NK-92 (cell line): ENCODE results near the gene SYCE3.

Source experiments
- DNase-seq: peaks from one replicate; lab custom pipeline; 2025; ENCODE audit not compliant: unreplicated experiment; lab: John Stamatoyannopoulos, UW

Gene SYCE3

GRCh38 chr22:50532824-50533796 is 29.6 kb downstream of the SYCE3 start:
- no peak for DNase-seq

GRCh38 chr22:50531962-50532674 is 30.6 kb downstream of the SYCE3 start:
- no peak for DNase-seq

GRCh38 chr22:50531546-50531961 is 31.2 kb downstream of the SYCE3 start:
- DNase-seq = no peak

GRCh38 chr22:50530877-50531545 is 31.7 kb downstream of the SYCE3 start:
- DNase-seq = no peak

- no peak for DNase-seq
Observed at GRCh38 chr22:50530580-50530876, 32.2 kb downstream of the SYCE3 start.

- no peak for DNase-seq
Observed at GRCh38 chr22:50529897-50530579, 32.7 kb downstream of the SYCE3 start, which contains the start of gene TYMP. Gene TYMP, minus strand, starts transcription at chr22:50530012. Its CDS starts 303 bp downstream, at chr22:50529709.

- DNase-seq = no peak
Observed at GRCh38 chr22:50529416-50529896, 33.3 kb downstream of the SYCE3 start.

- DNase-seq = no peak
Observed at GRCh38 chr22:50528682-50529415, 33.9 kb downstream of the SYCE3 start.

GRCh38 chr22:50527921-50528681 is 34.6 kb downstream of the SYCE3 start:
- no peak for DNase-seq

- no peak for DNase-seq
Observed at GRCh38 chr22:50526834-50527801, 35.6 kb downstream of the SYCE3 start.

GRCh38 chr22:50526108-50526833 is 36.4 kb downstream of the SYCE3 start:
- no peak for DNase-seq

GRCh38 chr22:50525858-50526107 is 36.9 kb downstream of the SYCE3 start:
- DNase-seq = no peak

- DNase-seq = peak; percentile 77
Observed at GRCh38 chr22:50525104-50525857, 37.4 kb downstream of the SYCE3 start, which contains the start of gene SCO2. Gene SCO2, minus strand, starts transcription at chr22:50525598. Its CDS starts 1,187 bp downstream, at chr22:50524411.

- no peak for DNase-seq
Observed at GRCh38 chr22:50524676-50525103, 38.0 kb downstream of the SYCE3 start.

GRCh38 chr22:50523806-50524675 is 38.7 kb downstream of the SYCE3 start:
- no peak for DNase-seq

- no peak for DNase-seq
Observed at GRCh38 chr22:50523458-50523805, 39.3 kb downstream of the SYCE3 start.
